Fibroblast of pulmonary artery (primary cell): ENCODE results near the gene SEMA3D.

Source experiments
- DNase-seq: peaks from one replicate; pipeline ENCODE4 v3.0.0-alpha.2; 2010; ENCODE audit warnings: low read depth
- H3K4me3 ChIP-seq: replicated peaks from 2 replicates; pipeline ENCODE4 v1.5.1; 2011; ENCODE audit warnings: low read depth, mild to moderate bottlenecking, control low read depth, low read length, moderate library complexity
- CTCF ChIP-seq: IDR thresholded peaks from 2 replicates; pipeline ENCODE4 v1.5.1; 2011; ENCODE audit warnings: mild to moderate bottlenecking, control low read depth, low read length, inconsistent platforms; ENCODE audit errors: missing control alignments

SEMA3D gene

GRCh38 chr7:85224171-85224570, 37.3 kb upstream of the SEMA3D start:
- TF ChIP-seq CTCF, result no peak
- H3K4me3 ChIP-seq, result no peak overlapping the region
- peak; percentile 13 for DNase-seq

- DNase-seq, result no peak
- TF ChIP-seq CTCF, result no peak
- no peak overlapping the region for H3K4me3 ChIP-seq
Measured at GRCh38 chr7:85222522-85222921, 35.7 kb upstream of the SEMA3D start.

- DNase-seq, result no peak
- TF ChIP-seq CTCF, result no peak
- H3K4me3 ChIP-seq, result no peak overlapping the region
Measured at GRCh38 chr7:85221796-85222195, 34.9 kb upstream of the SEMA3D start.

- TF ChIP-seq CTCF, result no peak
- DNase-seq, result no peak
- no peak overlapping the region for H3K4me3 ChIP-seq
Measured at GRCh38 chr7:85220651-85221050, 33.8 kb upstream of the SEMA3D start.

- TF ChIP-seq CTCF, result no peak
- H3K4me3 ChIP-seq, result no peak overlapping the region
- no peak for DNase-seq
Measured at GRCh38 chr7:85220023-85220422, 33.2 kb upstream of the SEMA3D start.

- no peak overlapping the region for H3K4me3 ChIP-seq
- no peak for TF ChIP-seq CTCF
- DNase-seq, result no peak
Measured at GRCh38 chr7:85217085-85217484, 30.2 kb upstream of the SEMA3D start.

GRCh38 chr7:85215098-85215497, 28.2 kb upstream of the SEMA3D start:
- no peak for TF ChIP-seq CTCF
- no peak overlapping the region for H3K4me3 ChIP-seq
- no peak for DNase-seq
